AG09319 (cell line): ENCODE results near the gene KCTD10.
A peak's percentile ranks its signal among the peaks of the same experiment; 100 is the strongest.

Experiments used
- DNase-seq: peaks from one replicate; pipeline ENCODE4 v3.0.0-alpha.2; 2010; ENCODE audit warnings: low read depth; ENCODE audit errors: extremely low read depth
- CTCF ChIP-seq: IDR thresholded peaks from 2 replicates; pipeline ENCODE4 v1.5.1; 2011; ENCODE audit warnings: low read depth, mild to moderate bottlenecking, inconsistent platforms, low read length, moderate library complexity

The KCTD10 gene

GRCh38 chr12:109449845-109450532 lies 27.1 kb downstream of the KCTD10 start:
- no peak for TF ChIP-seq CTCF
- no peak for DNase-seq

DNA sequence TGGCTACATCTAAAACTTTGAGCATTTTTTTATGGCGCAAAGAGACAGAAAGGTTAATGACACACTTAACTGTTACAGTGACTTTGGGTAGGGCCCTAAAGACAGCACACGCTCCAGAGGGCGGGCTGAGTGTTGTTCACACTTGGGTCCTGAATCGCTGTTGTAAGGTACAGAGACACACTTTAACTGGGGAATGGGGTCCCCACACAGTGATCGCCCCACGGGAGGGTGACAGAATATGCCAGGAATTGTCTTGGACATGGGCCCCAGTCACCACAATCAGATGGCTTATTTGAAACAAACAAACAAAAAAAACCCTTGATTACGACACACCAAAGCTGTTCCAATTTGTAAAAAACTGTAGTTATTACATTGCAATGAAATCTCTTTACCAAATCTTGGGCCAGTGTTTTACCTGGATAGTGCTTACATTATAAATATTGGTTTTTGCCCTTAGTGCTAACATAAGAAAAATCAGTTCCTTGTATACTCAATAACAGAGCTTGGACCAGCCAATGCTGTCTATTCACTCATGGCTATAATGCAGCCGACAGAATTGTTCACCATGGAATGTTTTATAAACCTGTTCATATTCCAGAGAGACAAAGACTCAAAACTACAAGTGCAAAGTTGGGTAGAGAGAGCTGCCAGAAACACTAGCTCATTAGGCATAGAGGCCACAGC lies 28.3 kb downstream of the KCTD10 start:
- no peak for DNase-seq
- TF ChIP-seq CTCF = no peak

DNA sequence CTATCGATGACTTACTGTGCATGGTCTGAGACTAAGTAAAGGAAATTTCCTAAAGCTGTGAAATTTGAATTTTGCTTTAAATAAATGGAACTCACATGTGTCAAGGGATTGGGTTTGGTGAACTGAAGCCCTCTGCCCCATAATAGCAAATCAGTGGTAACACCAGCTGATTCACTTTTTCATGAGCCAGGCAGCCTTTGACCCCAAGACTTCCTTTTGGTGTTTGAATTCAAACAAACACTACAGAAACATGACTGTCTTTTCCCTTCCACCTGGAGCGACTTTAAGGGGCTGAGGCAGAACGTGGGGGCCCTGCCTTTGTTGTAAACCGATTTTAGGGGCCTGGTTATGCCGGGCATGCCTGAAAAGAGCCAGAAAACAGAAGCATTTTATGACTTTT lies 28.8 kb downstream of the KCTD10 start:
- no peak for TF ChIP-seq CTCF
- DNase-seq = no peak

- no peak for TF ChIP-seq CTCF
- no peak for DNase-seq
Measured at GRCh38 chr12:109447482-109447881, 29.6 kb downstream of the KCTD10 start.

DNA sequence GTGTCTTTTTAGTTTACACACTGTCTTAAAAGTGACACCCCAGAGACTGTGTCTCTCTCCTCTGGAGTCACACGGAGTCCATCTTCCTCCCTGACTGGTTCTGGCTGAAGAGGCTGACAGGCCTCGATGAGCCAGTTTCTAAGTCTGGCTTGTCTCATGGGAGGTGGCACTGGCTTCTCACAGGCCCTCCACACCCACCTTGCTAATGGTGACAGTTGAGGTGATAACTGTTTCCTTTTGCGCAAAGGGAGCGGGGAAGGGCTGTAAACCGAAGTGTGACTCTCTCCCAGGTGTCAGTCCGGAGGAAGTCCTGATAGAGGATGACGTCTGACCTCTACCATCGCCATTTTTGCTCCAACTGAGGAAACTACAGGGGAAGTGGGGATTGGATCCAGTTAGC lies 30.2 kb downstream of the KCTD10 start:
- DNase-seq = no peak
- no peak for TF ChIP-seq CTCF

DNA sequence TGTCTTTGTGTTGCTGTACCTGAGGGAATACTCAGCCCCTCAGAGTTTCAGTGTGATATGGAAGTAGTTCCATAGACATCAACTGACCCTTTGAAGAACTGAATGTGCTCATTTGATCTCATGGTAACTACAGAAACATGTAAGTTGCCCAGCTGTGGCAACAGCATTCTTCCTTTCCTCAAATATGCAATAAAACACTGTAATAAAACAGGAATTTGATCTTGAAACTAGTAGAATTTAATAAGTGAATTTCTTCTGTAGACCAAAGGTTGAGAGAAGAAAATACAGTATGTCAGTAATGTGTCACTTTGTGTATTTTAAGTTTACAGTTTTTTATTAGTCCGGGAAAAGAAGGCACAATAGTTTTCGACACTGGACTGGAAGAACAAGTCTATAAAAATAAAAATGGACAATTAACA lies 31.9 kb downstream of the KCTD10 start:
- DNase-seq = peak; percentile 43
- no peak for TF ChIP-seq CTCF

GRCh38 chr12:109444259-109444658 lies 32.8 kb downstream of the KCTD10 start:
- DNase-seq = no peak
- TF ChIP-seq CTCF = no peak
